ENCODE data around the gene HOMER2.

The HOMER2 gene

DNA sequence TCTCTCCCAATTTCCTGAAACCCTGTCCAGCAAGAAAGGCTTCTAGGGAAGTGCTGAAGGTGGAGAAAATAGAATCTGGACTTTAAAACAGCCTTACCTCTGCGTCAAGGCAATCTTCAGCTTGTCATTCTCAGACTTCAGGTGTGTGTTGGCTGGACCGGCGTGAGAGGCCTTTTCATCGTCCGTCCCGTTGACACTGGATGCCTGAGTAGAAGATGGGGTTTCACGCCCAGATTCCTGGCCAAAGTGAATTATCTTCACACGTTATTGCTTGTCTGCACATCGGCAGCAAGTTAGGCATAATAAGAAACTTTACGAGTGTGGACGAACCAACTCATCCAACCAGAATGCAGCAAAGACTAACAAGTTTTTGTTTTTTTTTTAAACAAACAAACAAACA, 93.6 kb downstream of the HOMER2 start:
- no peak overlapping the region for H3K27ac ChIP-seq
- TF ChIP-seq CTCF (conservative IDR thresholded peaks at IDR 0.05): no peak
- TF ChIP-seq ZFX (IDR thresholded peaks at IDR 0.05): no peak

DNA sequence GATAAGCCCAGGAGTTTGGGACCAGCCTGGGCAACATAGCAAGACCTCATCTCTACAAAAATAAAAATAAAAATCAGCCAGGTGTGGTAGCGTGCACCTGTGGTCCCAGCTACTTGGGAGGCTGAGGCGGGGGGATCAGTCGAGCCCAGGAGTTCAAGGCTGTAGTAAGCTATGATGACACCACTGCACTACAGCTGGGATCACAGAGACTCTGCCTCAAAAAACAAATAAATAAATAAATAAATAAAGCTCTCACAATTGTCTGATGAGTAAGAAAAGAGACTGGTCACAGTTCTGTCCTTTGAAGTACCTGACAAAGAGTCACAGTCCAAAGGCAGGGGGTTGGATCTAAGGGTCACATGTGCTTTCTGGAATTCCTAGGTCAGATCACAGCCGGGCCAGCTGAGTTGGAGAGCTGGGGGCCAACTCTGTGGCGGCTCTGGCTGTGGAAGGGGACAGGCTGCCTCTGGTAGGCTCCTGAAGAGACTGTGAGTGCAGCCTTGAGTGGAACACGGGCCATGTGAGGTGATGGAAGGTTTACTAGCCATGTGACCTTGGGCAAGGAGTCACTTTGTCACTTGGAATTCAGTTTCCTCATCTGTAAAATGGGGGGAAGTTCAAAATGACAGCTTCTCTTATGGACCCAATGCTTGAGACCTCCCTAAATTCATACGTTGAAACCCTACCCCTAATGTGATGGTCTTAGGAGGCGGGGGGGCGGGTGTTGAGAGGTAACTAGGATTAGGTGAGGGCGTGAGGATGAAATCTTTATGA, 95.9 kb downstream of the HOMER2 start:
- no peak overlapping the region for H3K27ac ChIP-seq
- TF ChIP-seq CTCF (conservative IDR thresholded peaks at IDR 0.05) (no peak), ZFX (IDR thresholded peaks at IDR 0.05) (no peak)

- no peak for TF ChIP-seq CTCF (conservative IDR thresholded peaks at IDR 0.05)
- TF ChIP-seq ZFX (IDR thresholded peaks at IDR 0.05): no peak
- H3K27ac ChIP-seq: no peak overlapping the region
Observed at GRCh38 chr15:82855286-82856100, 97.0 kb downstream of the HOMER2 start.

DNA sequence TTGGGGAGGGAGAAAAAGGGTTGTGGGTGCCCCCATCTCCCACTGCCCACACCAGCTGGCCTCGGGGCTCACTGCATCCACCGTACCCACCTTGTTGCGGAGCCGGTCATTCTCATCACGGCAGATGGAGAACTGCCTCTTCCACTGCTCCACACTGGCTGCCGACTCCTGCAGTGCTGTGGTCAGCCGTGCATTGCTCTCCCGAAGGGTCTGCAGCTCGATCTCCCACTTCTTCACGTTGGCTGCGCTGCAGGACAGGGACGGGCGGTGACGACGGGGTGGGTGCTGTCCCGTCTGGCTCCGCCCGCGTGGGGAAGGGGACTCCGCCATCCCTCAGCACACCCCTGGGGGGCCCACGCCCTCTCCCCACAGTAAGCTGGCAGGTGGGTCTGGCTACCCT, 98.0 kb downstream of the HOMER2 start:
- H3K27ac ChIP-seq: no peak overlapping the region
- TF ChIP-seq CTCF (conservative IDR thresholded peaks at IDR 0.05) (no peak), ZFX (IDR thresholded peaks at IDR 0.05) (no peak)

DNA sequence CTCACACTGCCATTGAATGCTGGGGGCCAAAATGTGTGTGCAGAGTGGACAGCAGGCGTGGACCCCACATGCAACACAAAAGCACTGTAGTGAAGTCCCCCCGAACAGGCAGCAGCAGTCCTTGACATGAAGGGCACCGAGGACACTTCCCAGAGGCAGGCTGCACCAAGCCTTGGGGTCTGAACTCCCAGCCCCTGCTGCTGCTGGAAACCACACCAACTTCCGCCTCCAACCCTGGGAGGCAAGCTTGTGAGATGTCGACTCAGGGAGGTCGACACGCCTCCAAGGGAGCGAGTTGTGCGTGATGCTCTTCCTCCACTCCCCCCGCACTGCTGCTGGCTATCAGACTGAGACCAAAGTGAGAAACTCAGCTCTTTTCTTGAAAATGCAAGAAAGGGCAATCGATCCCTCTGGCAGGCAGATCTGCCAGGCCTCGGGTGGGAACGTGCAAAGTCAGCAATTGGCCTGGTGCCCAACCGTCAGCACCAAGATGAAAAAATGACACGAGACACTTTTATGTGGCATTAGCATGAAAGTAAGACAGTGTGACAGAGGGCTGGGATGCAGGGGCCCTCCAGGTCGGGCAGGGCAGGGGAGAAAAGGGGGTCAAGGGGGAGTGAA, 99.5 kb downstream of the HOMER2 start:
- TF ChIP-seq CTCF (conservative IDR thresholded peaks at IDR 0.05): no peak
- TF ChIP-seq ZFX (IDR thresholded peaks at IDR 0.05): no peak

DNA sequence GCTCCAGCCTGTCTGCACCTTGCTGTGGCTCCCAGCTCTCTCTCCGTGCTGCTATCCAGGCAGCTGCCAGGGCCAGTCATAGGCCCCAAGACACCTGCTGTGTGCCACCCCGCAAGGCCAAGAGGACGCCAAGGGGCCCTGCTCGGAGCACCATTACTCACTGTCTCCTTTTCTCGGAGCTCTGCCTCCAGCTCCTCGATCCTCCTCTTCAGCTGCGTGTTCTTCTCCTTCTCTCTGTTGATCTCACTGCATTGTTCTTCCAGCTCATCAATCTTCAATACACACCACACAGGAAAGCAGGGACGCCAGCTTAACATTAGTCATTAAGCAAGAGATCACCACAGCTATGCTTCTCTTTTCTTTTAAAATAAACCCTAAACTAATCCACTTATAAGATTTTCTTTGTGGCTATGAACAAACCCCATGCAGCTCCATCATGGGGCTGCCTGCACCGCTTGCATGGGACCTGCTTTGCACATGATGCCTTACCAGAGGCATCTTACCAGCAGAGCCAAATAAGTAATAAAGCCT, 100.5 kb downstream of the HOMER2 start:
- no peak overlapping the region for H3K27ac ChIP-seq

More for the DNA sequence above, 99.5 kb downstream of the HOMER2 start:
- H3K27ac ChIP-seq: no peak overlapping the region

More for the DNA sequence above, 100.5 kb downstream of the HOMER2 start:
- TF ChIP-seq CTCF (conservative IDR thresholded peaks at IDR 0.05) (no peak), ZFX (IDR thresholded peaks at IDR 0.05) (no peak)

All from C4-2B (cell line).